HepG2 (cell line): ENCODE measurements around the gene TLE1. TPM values are rescaled to one million over a fixed set of nuclear protein-coding genes. Genes with fewer than 3 reads are reported as not detected.

ENCODE experiments used
- ATAC-seq: fragments of 200-7000 bp; cut with Tn5 transposase; 3 replicates; pipeline ENCODE4 v1.9.1; 2020; ENCODE audit warnings: mild to moderate bottlenecking, moderate library complexity
- BruUV-seq: library from RNA; stranded (reverse); fragments of 400-500 nt; replicated peaks from 2 replicates; lab custom pipeline; 2021; lab: Mats Ljungman, UMichigan
- CTCF ChIA-PET: fragments of 300-600 bp; formaldehyde crosslinking; extraction: SDS; loops from one replicate; lab custom pipeline; 2021; ENCODE audit warnings: low total read pairs, inconsistent platforms, low intra/inter-chr PET ratio; lab: Yijun Ruan, JAX
- POLR2A ChIA-PET: fragments of 350-600 bp; sonication (Branson Sonifier 250); formaldehyde crosslinking; loops from one replicate; lab custom pipeline; 2020; ENCODE audit warnings: antibody characterized with exemption, inconsistent platforms; lab: Yijun Ruan, JAX
- DNase-seq: peaks from one replicate; pipeline ENCODE4 v3.0.0-alpha.2; 2015; ENCODE audit warnings: low spot score
- FAIRE-seq: peaks from 3 replicates; lab custom pipeline; 2011; peaks lifted over from hg19 to GRCh38; lab: Jason Lieb, UNC
- H2AFZ ChIP-seq: one replicate; pipeline ENCODE4 v1.6.1; 2011; ENCODE audit warnings: low read length, inconsistent platforms
- H3K27ac ChIP-seq: fragments of 300-600 bp; 3 replicates; pipeline ENCODE4 v1.8.0; 2011; ENCODE audit warnings: mixed run types, mild to moderate bottlenecking, mixed read lengths, low read length, inconsistent platforms; ENCODE audit not compliant: insufficient read depth; ENCODE audit errors: extremely low read length
- H3K27me3 ChIP-seq, 2 experiments: fragments of 200-600 bp in 1 of 2; 2 replicates in 1 of 2; 3 replicates in 1 of 2; pipeline versions ENCODE4 v1.6.0 to v1.8.0; 2011; ENCODE audit warnings: low read length in 2 of 2, mild to moderate bottlenecking in 2 of 2, moderate library complexity in 2 of 2, inconsistent platforms in 1 of 2; ENCODE audit not compliant: insufficient read depth in 2 of 2, control insufficient read depth in 1 of 2
- H3K36me3 ChIP-seq, 2 experiments: fragments of 200-600 bp in 1 of 2; replicated peaks in 1 of 2; 2 replicates in 1 of 2; 3 replicates in 1 of 2; pipeline versions ENCODE4 v1.5.1 to v1.8.0; 2011; ENCODE audit warnings: low read length in 2 of 2, inconsistent platforms in 1 of 2; ENCODE audit not compliant: insufficient read depth in 2 of 2, control insufficient read depth in 1 of 2
- H3K4me1 ChIP-seq: 2 replicates; pipeline ENCODE4 v1.5.1; 2012; ENCODE audit warnings: low read length, inconsistent platforms; ENCODE audit not compliant: insufficient read depth
- H3K4me2 ChIP-seq: 2 replicates; pipeline ENCODE4 v1.6.0; 2011; ENCODE audit warnings: low read depth, low read length, inconsistent platforms
- H3K4me3 ChIP-seq, 3 experiments: fragments of 200-600 bp in 1 of 3; sonication (generic), shearing (Covaris generic) in 1 of 3; replicated peaks in 1 of 3; 2 replicates each; pipeline ENCODE4 v1.5.1; 2011 to 2016; ENCODE audit warnings: low read length in 3 of 3, inconsistent platforms in 2 of 3, low read depth in 2 of 3, mild to moderate bottlenecking in 2 of 3, control low read depth in 1 of 3, mixed read lengths in 1 of 3; ENCODE audit not compliant: insufficient read depth in 1 of 3
- H3K79me2 ChIP-seq: one replicate; pipeline ENCODE4 v1.6.1; 2011; ENCODE audit warnings: low read length, inconsistent platforms; ENCODE audit not compliant: insufficient read depth
- H3K9ac ChIP-seq: 2 replicates; pipeline ENCODE4 v1.6.0; 2011; ENCODE audit warnings: mild to moderate bottlenecking, low read depth, low read length, inconsistent platforms; ENCODE audit not compliant: insufficient read depth
- H3K9me3 ChIP-seq: 2 replicates; pipeline ENCODE4 v1.5.1; 2012; ENCODE audit warnings: mild to moderate bottlenecking, low read length
- H4K20me1 ChIP-seq: 2 replicates; pipeline ENCODE4 v1.6.0; 2011; ENCODE audit warnings: inconsistent platforms, mild to moderate bottlenecking, low read length, moderate library complexity; ENCODE audit not compliant: insufficient read depth
- CEBPB ChIP-seq: IDR thresholded peaks from 2 replicates; pipeline ENCODE4 v1.6.1; 2011; ENCODE audit warnings: low read depth, low read length, improper control_type of control experiment, borderline replicate concordance
- CEBPG ChIP-seq: IDR thresholded peaks from 2 replicates; pipeline ENCODE4 v1.6.1; 2016
- EP300 ChIP-seq, 3 experiments: sonication (generic) in 1 of 3; formaldehyde crosslinking in 1 of 3; IDR thresholded peaks; 2 replicates each; pipeline versions ENCODE4 v1.5.1 to v1.6.1; 2011 to 2020; ENCODE audit warnings: low read depth in 2 of 3, low read length in 2 of 3, borderline replicate concordance in 1 of 3, improper control_type of control experiment in 1 of 3, mild to moderate bottlenecking in 1 of 3, missing genetic modification reagents in 1 of 3, moderate library complexity in 1 of 3
- FOSL2 ChIP-seq: sonication (generic); formaldehyde crosslinking; IDR thresholded peaks from 2 replicates; pipeline ENCODE4 v1.4.0; 2020; ENCODE audit warnings: missing genetic modification reagents
- FOXP4 ChIP-seq: sonication (generic); formaldehyde crosslinking; IDR thresholded peaks from 2 replicates; pipeline ENCODE4 v1.4.0; 2020; ENCODE audit warnings: missing genetic modification reagents
- GATAD2A ChIP-seq: IDR thresholded peaks from 2 replicates; pipeline ENCODE4 v1.6.1; 2016
- HMG20A ChIP-seq: IDR thresholded peaks from 2 replicates; pipeline ENCODE4 v1.6.1; 2016; ENCODE audit warnings: borderline replicate concordance
- KAT2B ChIP-seq: fragments of 150-350 bp; IDR thresholded peaks from 2 replicates; pipeline ENCODE4 v1.6.1; 2014; ENCODE audit warnings: low read depth, low read length, borderline replicate concordance
- MBNL3 ChIP-seq: fragments of 250-450 bp; sonication (Bioruptor Pico); conservative IDR thresholded peaks from 2 replicates; pipeline ENCODE4 v1.8.0; 2022; ENCODE audit warnings: mild to moderate bottlenecking, inconsistent platforms
- SOX13 ChIP-seq, 3 experiments: fragments of 450-650 bp in 1 of 3; sonication (generic) in 1 of 3; formaldehyde crosslinking in 1 of 3; IDR thresholded peaks in 2 of 3; conservative IDR thresholded peaks in 1 of 3; 2 replicates each; pipeline versions ENCODE4 v1.5.0 to v1.6.1; 2016 to 2020; ENCODE audit warnings: antibody characterized with exemption in 1 of 3, mild to moderate bottlenecking in 1 of 3, missing compliant biosample characterization in 1 of 3, missing genetic modification reagents in 1 of 3, moderate library complexity in 1 of 3
- WGBS: methylation state at CpG from one replicate; pipeline ENCODE4 v1.1.6; 2017; ENCODE audit warnings: low lambda C conversion rate; 5-methylcytosine and 5-hydroxymethylcytosine counted together
- in situ Hi-C: cut with HindIII; loops from 2 replicates; pipeline ENCODE4 v1.10.0; 2017; ENCODE audit warnings: low pct_unique_long_range_greater_than_20kb; ENCODE audit not compliant: extremely low pct_ligation_motif_present
- intact Hi-C: fragments of 100-400 bp; cut with micrococcal nuclease; formaldehyde crosslinking; loops from one replicate; pipeline ENCODE4 v1.10.0; 2022; ENCODE audit not compliant: unreplicated experiment
- polyA plus RNA-seq, 8 experiments: library from polyadenylated mRNA; depleted of rRNA in 3 of 8; stranded (reverse) in 7 of 8; unstranded in 1 of 8; fragments of >200 nt; fragmentation: Illumina TruSeq in 4 of 8; extraction: Trizol in 4 of 8; gene quantifications; 2 replicates each; pipeline versions ENCODE4 v1.2.1 to v1.2.3, GENCODE V29; 2011 to 2016; ENCODE audit warnings: low read depth in 4 of 8, missing spikeins in 1 of 8, mixed read lengths in 1 of 8; ENCODE audit not compliant: insufficient read depth in 1 of 8
- total RNA-seq, 5 experiments: library from RNA; depleted of rRNA; stranded (reverse); fragments of >200 nt; fragmentation: Illumina TruSeq; extraction: Trizol; gene quantifications; 2 replicates each; pipeline ENCODE4 v1.2.3, GENCODE V29; 2016; ENCODE audit warnings: low read depth in 1 of 5
- TF ChIP-seq, protein P1 (sequence below): sonication (generic); formaldehyde crosslinking; IDR thresholded peaks from 2 replicates; pipeline ENCODE4 v1.4.0; 2020; ENCODE audit warnings: missing genetic modification reagents
- TF ChIP-seq, protein P2 (sequence below): IDR thresholded peaks from 2 replicates; pipeline ENCODE4 v1.6.1; 2018; ENCODE audit warnings: missing genetic modification reagents
- TF ChIP-seq, protein P3 (sequence below): sonication (generic); formaldehyde crosslinking; IDR thresholded peaks from 2 replicates; pipeline ENCODE4 v1.4.0; 2020; ENCODE audit warnings: missing genetic modification reagents

Gene TLE1
- total and polyA plus RNA-seq, 2 of the 13 experiments (the other 11 are each of a cell fraction or from before 2014, with no cell fraction given): 35.9 to 109 TPM

GRCh38 chr9:81629440-81629839 is 59.9 kb downstream of the TLE1 start:
- in situ Hi-C loops (no loop called here), intact Hi-C loops (loop anchor here (1.0 to 2.0 kb wide), 5 partner anchors 19 to 107 kb away; no protein-coding TSS in a partner anchor)
- H4K20me1 ChIP-seq: peaks cover 2% of the 10 kb centered on the region; the same call in 1 of the 2 replicates
- peaks cover 74% of the 10 kb centered on the region for H3K4me1 ChIP-seq
- H3K9me3 ChIP-seq: no peaks in the 10 kb centered on the region
- FAIRE-seq (peak; percentile 66), DNase-seq (peak; percentile 76), ATAC-seq (peak; percentile 13; the same call in 1 of the 3 replicates)
- peak overlapping the region; percentile 42 for H3K27ac ChIP-seq
- ChIA-PET CTCF (interaction anchor here (0.8 kb wide), 1 partner anchor 57 kb away, joined by 3 read pairs; no protein-coding TSS in a partner anchor), POLR2A (interaction anchor here (0.8 to 2.8 kb wide), 4 partner anchors 41 to 91 kb away, joined by 3 to 15 read pairs (median 8); no protein-coding TSS in a partner anchor)
- H3K36me3 ChIP-seq: peaks cover 6 to 32% of the 10 kb centered on the region in 2 experiments
- no peak overlapping the region for H3K4me2 ChIP-seq
- no TSS peak for BruUV-seq
- no peak overlapping the region for H2AFZ ChIP-seq
- 43% methylated on average over 2 of the region's 2 CpGs for WGBS
- H3K79me2 ChIP-seq: peaks cover 9% of the 10 kb centered on the region
- H3K4me3 ChIP-seq: no peak overlapping the region
- no peak overlapping the region for H3K9ac ChIP-seq
- H3K27me3 ChIP-seq: no peaks in the 10 kb centered on the region
- TF ChIP-seq KAT2B (no peak), CEBPG (peak; percentile 76), CEBPB (peak; percentile 64; the same call in 1 of the 2 replicates), SOX13 (IDR thresholded peaks at IDR 0.05) (no peak), SOX13 (CRISPR knock-in tag; conservative IDR thresholded peaks at IDR 0.05 in 1 of 2, IDR thresholded peaks at IDR 0.05 in 1 of 2) (peak in 1 of 2 experiments; percentile 50; a peak in 1 of 4 replicates), FOSL2 (CRISPR knock-in tag) (peak; percentile 56), FOXP4 (CRISPR knock-in tag) (0 out of 2 replicates have a peak, but pooled peaks have one; percentile 10), MBNL3 (CRISPR knock-in tag) (no peak), EP300 (IDR thresholded peaks at IDR 0.05; ENCODE audit: low read depth in 2 of 2, low read length in 2 of 2) (peak in 1 of 2 experiments; percentile 30; a peak in 1 of 4 replicates), EP300 (CRISPR knock-in tag; IDR thresholded peaks at IDR 0.05; ENCODE audit: borderline replicate concordance) (peak; percentile 48; the same call in 1 of the 2 replicates), GATAD2A (CRISPR knock-in tag) (peak; percentile 84), HMG20A (CRISPR knock-in tag) (peak; percentile 74; the same call in 1 of the 2 replicates)
- TF ChIP-seq, protein P1, sequence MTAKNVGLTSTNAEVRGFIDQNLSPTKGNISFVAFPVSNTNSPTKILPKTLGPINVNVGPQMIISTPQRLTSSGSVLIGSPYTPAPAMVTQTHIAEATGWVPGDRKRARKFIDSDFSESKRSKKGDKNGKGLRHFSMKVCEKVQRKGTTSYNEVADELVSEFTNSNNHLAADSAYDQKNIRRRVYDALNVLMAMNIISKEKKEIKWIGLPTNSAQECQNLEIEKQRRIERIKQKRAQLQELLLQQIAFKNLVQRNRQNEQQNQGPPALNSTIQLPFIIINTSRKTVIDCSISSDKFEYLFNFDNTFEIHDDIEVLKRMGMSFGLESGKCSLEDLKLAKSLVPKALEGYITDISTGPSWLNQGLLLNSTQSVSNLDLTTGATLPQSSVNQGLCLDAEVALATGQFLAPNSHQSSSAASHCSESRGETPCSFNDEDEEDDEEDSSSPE: no peak
- TF ChIP-seq, protein P2, sequence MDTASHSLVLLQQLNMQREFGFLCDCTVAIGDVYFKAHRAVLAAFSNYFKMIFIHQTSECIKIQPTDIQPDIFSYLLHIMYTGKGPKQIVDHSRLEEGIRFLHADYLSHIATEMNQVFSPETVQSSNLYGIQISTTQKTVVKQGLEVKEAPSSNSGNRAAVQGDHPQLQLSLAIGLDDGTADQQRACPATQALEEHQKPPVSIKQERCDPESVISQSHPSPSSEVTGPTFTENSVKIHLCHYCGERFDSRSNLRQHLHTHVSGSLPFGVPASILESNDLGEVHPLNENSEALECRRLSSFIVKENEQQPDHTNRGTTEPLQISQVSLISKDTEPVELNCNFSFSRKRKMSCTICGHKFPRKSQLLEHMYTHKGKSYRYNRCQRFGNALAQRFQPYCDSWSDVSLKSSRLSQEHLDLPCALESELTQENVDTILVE (CRISPR knock-in tag): 0 out of 2 replicates have a peak, but pooled peaks have one; percentile 38
- TF ChIP-seq, protein P3, sequence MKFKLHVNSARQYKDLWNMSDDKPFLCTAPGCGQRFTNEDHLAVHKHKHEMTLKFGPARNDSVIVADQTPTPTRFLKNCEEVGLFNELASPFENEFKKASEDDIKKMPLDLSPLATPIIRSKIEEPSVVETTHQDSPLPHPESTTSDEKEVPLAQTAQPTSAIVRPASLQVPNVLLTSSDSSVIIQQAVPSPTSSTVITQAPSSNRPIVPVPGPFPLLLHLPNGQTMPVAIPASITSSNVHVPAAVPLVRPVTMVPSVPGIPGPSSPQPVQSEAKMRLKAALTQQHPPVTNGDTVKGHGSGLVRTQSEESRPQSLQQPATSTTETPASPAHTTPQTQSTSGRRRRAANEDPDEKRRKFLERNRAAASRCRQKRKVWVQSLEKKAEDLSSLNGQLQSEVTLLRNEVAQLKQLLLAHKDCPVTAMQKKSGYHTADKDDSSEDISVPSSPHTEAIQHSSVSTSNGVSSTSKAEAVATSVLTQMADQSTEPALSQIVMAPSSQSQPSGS (CRISPR knock-in tag): peak; percentile 37; the same call in 1 of the 2 replicates
